Loucy (cell line): ENCODE data around the gene SAP30L.

Experiments
- H2AFZ ChIP-seq: fragments of 200-600 bp; sonication (generic); 2 replicates; pipeline ENCODE4 v1.6.0; 2016; ENCODE audit warnings: antibody characterized with exemption, mild to moderate bottlenecking, low read length, moderate library complexity
- H3F3A ChIP-seq: fragments of 200-600 bp; 2 replicates; pipeline ENCODE4 v1.6.0; 2016; ENCODE audit warnings: antibody characterized with exemption, low read depth, mild to moderate bottlenecking
- H3K27me3 ChIP-seq: fragments of 200-600 bp; sonication (generic); 2 replicates; pipeline ENCODE4 v1.6.1; 2014; ENCODE audit warnings: low read length, mild to moderate bottlenecking; ENCODE audit not compliant: insufficient read depth, poor library complexity, severe bottlenecking
- H3K36me3 ChIP-seq: fragments of 200-600 bp; sonication (generic); 2 replicates; pipeline ENCODE4 v1.6.1; 2016; ENCODE audit warnings: low read length; ENCODE audit not compliant: insufficient read depth
- H3K4me1 ChIP-seq: fragments of 200-600 bp; sonication (generic); 2 replicates; pipeline ENCODE4 v1.5.1; 2014; ENCODE audit warnings: low read length, mild to moderate bottlenecking; ENCODE audit not compliant: insufficient read depth, poor library complexity, severe bottlenecking
- H3K4me2 ChIP-seq: fragments of 200-600 bp; sonication (generic); 2 replicates; pipeline ENCODE4 v1.6.0; 2014; ENCODE audit warnings: antibody characterized with exemption, low read length, low read depth, mild to moderate bottlenecking; ENCODE audit not compliant: poor library complexity, severe bottlenecking
- H3K4me3 ChIP-seq: fragments of 200-600 bp; sonication (generic); 2 replicates; pipeline ENCODE4 v1.5.1; 2014; ENCODE audit warnings: low read length, mild to moderate bottlenecking, mixed read lengths; ENCODE audit not compliant: poor library complexity, severe bottlenecking
- H3K79me2 ChIP-seq: fragments of 200-600 bp; sonication (generic); 2 replicates; pipeline ENCODE4 v1.6.1; 2014; ENCODE audit warnings: low read length; ENCODE audit not compliant: insufficient read depth
- H3K9ac ChIP-seq: fragments of 200-600 bp; sonication (generic); 2 replicates; pipeline ENCODE4 v1.6.0; 2014; ENCODE audit warnings: mild to moderate bottlenecking, low read depth, low read length, moderate library complexity; ENCODE audit not compliant: poor library complexity, severe bottlenecking
- H3K9me2 ChIP-seq: fragments of 200-600 bp; sonication (generic); replicated peaks from 2 replicates; pipeline ENCODE4 v1.6.1; 2016; ENCODE audit warnings: low read depth, low read length, mixed read lengths
- H3K9me3 ChIP-seq: fragments of 200-600 bp; sonication (generic); 2 replicates; pipeline ENCODE4 v1.6.1; 2014; ENCODE audit warnings: mild to moderate bottlenecking, antibody characterized with exemption, low read length, low read depth; ENCODE audit not compliant: insufficient read depth
- H4K20me1 ChIP-seq: fragments of 200-600 bp; sonication (generic); 2 replicates; pipeline ENCODE4 v1.6.0; 2014; ENCODE audit warnings: antibody characterized with exemption, low read length, mild to moderate bottlenecking; ENCODE audit not compliant: insufficient read depth, poor library complexity, severe bottlenecking
- CTCF ChIP-seq: fragments of 200-600 bp; sonication (generic); conservative IDR thresholded peaks from 2 replicates; pipeline ENCODE4 v1.5.1; 2014; ENCODE audit warnings: mild to moderate bottlenecking, antibody characterized with exemption, low read length
- EZH2phosphoT487 ChIP-seq: fragments of 200-600 bp; IDR thresholded peaks from 2 replicates; pipeline ENCODE4 v1.6.1; 2018; ENCODE audit warnings: antibody characterized with exemption, mild to moderate bottlenecking, moderate library complexity, borderline replicate concordance

SAP30L gene

GRCh38 chr5:154446195-154447088, 645 bp downstream of the SAP30L start:
- Histone ChIP-seq H3K4me2 (peak overlapping the region; percentile 92), H3K36me3 (peaks cover 6% of the 10 kb centered on the region; the same call in 1 of the 2 replicates), H3K4me1 (peaks cover 26% of the 10 kb centered on the region), H3K27me3 (no peaks in the 10 kb centered on the region), H2AFZ (peak overlapping the region; percentile 27; the same call in 1 of the 2 replicates), H3K9me3 (no peaks in the 10 kb centered on the region), H3F3A (no peaks in the 10 kb centered on the region), H3K9me2 (no peaks in the 10 kb centered on the region), H3K9ac (peak overlapping the region; percentile 65), H3K4me3 (peak overlapping the region; percentile 83), H4K20me1 (peaks cover 29% of the 10 kb centered on the region), H3K79me2 (peaks cover 62% of the 10 kb centered on the region)
- TF ChIP-seq CTCF (no peak), EZH2phosphoT487 (no peak)

GRCh38 chr5:154447089-154447725, 1.4 kb downstream of the SAP30L start:
- Histone ChIP-seq H3K79me2 (peaks cover 62% of the 10 kb centered on the region), H4K20me1 (peaks cover 29% of the 10 kb centered on the region), H3K27me3 (no peaks in the 10 kb centered on the region), H3K4me1 (peaks cover 26% of the 10 kb centered on the region), H3K9ac (peak overlapping the region; percentile 65), H3K4me3 (peak overlapping the region; percentile 83), H3F3A (no peaks in the 10 kb centered on the region), H3K4me2 (peak overlapping the region; percentile 92), H3K36me3 (peaks cover 6% of the 10 kb centered on the region; the same call in 1 of the 2 replicates), H2AFZ (no peak overlapping the region), H3K9me2 (no peaks in the 10 kb centered on the region), H3K9me3 (no peaks in the 10 kb centered on the region)
- TF ChIP-seq EZH2phosphoT487 (no peak), CTCF (no peak)

GRCh38 chr5:154449786-154450185, 4.0 kb downstream of the SAP30L start:
- Histone ChIP-seq H3K4me2 (peak overlapping the region; percentile 92), H3K9ac (peak overlapping the region; percentile 43), H3K9me3 (no peaks in the 10 kb centered on the region), H3K79me2 (peaks cover 54% of the 10 kb centered on the region), H4K20me1 (peaks cover 29% of the 10 kb centered on the region), H3K36me3 (peaks cover 12% of the 10 kb centered on the region; the same call in 1 of the 2 replicates), H3F3A (no peaks in the 10 kb centered on the region), H2AFZ (no peak overlapping the region), H3K27me3 (no peaks in the 10 kb centered on the region), H3K4me1 (peaks cover 26% of the 10 kb centered on the region), H3K9me2 (no peaks in the 10 kb centered on the region), H3K4me3 (peak overlapping the region; percentile 83)
- TF ChIP-seq CTCF = no peak
- no peak for TF ChIP-seq EZH2phosphoT487
